HL-60/S4 treated with retinoic acid at 250 ng/mL for 4 days and 3 days (cell line): Measurements from ENCODE around the gene INS.

Experiments used
- in situ Hi-C: fragments of 300-500 bp; cut with MboI; formaldehyde crosslinking; loops from 2 replicates; pipeline ENCODE4 v1.7.0; 2022; ENCODE audit warnings: low sequenced_read_pairs

INS gene

GRCh38 chr11:2122907-2123627 is 37.9 kb downstream of the INS start:
- in situ Hi-C loops, result no loop called here

- in situ Hi-C loops, result no loop called here
Observed at GRCh38 chr11:2122222-2122906, 38.6 kb downstream of the INS start.

- in situ Hi-C loops, result no loop called here
Observed at GRCh38 chr11:2121227-2122130, 39.5 kb downstream of the INS start.

GRCh38 chr11:2120359-2121100 is 40.5 kb downstream of the INS start:
- in situ Hi-C loops, result no loop called here

- in situ Hi-C loops, result no loop called here
Observed at GRCh38 chr11:2118677-2119076, 42.3 kb downstream of the INS start.

- in situ Hi-C loops, result no loop called here
Observed at GRCh38 chr11:2116680-2117079, 44.3 kb downstream of the INS start.

- in situ Hi-C loops, result no loop called here
Observed at GRCh38 chr11:2115308-2115707, 45.7 kb downstream of the INS start.

GRCh38 chr11:2114430-2115241 is 46.4 kb downstream of the INS start:
- in situ Hi-C loops, result no loop called here

- in situ Hi-C loops, result no loop called here
Observed at GRCh38 chr11:2113776-2114175, 47.2 kb downstream of the INS start.

- in situ Hi-C loops, result no loop called here
Observed at GRCh38 chr11:2110521-2110920, 50.5 kb downstream of the INS start.
